ENCODE measurements around the gene CDK17. TPM values are rescaled to one million over a fixed set of nuclear protein-coding genes. Genes with fewer than 3 reads are reported as not detected.
A peak's percentile ranks its signal among the peaks of the same experiment; 100 is the strongest.

CDK17 gene
- total and polyA plus RNA-seq, 9 of the 15 experiments (the other 6 are each of a cell fraction or from before 2014, with no cell fraction given), result 4.8 to 39.3 (median 21.6) TPM

DNA sequence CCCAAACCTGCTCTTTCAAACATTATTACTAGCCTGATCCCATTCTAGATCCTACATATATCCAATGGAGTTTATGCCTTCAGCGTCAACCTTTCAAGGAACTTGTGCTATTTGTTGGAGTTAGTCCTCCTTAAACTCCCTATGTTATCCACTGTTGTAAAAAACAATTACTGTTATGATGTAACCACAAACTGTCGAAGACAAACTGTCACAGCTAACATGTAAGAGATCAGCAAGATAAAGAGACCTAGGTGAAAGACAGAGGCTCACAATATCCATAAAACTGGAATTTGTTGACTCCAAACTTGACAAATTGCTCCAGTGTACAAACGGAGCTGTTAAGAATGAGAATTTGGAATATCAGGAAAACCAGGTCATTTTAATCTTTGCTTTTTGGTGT is 70.7 kb downstream of the CDK17 start (continued):
- TF ChIP-seq, protein P1, sequence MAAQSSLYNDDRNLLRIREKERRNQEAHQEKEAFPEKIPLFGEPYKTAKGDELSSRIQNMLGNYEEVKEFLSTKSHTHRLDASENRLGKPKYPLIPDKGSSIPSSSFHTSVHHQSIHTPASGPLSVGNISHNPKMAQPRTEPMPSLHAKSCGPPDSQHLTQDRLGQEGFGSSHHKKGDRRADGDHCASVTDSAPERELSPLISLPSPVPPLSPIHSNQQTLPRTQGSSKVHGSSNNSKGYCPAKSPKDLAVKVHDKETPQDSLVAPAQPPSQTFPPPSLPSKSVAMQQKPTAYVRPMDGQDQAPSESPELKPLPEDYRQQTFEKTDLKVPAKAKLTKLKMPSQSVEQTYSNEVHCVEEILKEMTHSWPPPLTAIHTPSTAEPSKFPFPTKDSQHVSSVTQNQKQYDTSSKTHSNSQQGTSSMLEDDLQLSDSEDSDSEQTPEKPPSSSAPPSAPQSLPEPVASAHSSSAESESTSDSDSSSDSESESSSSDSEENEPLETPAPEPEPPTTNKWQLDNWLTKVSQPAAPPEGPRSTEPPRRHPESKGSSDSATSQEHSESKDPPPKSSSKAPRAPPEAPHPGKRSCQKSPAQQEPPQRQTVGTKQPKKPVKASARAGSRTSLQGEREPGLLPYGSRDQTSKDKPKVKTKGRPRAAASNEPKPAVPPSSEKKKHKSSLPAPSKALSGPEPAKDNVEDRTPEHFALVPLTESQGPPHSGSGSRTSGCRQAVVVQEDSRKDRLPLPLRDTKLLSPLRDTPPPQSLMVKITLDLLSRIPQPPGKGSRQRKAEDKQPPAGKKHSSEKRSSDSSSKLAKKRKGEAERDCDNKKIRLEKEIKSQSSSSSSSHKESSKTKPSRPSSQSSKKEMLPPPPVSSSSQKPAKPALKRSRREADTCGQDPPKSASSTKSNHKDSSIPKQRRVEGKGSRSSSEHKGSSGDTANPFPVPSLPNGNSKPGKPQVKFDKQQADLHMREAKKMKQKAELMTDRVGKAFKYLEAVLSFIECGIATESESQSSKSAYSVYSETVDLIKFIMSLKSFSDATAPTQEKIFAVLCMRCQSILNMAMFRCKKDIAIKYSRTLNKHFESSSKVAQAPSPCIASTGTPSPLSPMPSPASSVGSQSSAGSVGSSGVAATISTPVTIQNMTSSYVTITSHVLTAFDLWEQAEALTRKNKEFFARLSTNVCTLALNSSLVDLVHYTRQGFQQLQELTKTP (IDR thresholded peaks at IDR 0.05; ENCODE audit: low read depth in 1 of 2, partially characterized antibody in 2 of 2), result no peak
- TF ChIP-seq CAMTA2 (CRISPR knock-in tag; conservative IDR thresholded peaks at IDR 0.05) (no peak), FOS (IDR thresholded peaks at IDR 0.05; ENCODE audit: extremely low read depth, insufficient read length) (no peak), ADNP (tag; IDR thresholded peaks at IDR 0.05) (peak; percentile 39; the same call in 1 of the 2 replicates), PRMT5 (CRISPR knock-in tag; IDR thresholded peaks at IDR 0.05) (no peak), C11orf30 (IDR thresholded peaks at IDR 0.05; ENCODE audit: low read depth) (no peak), RNF2 (IDR thresholded peaks at IDR 0.05) (peak; percentile 54; the same call in 1 of the 2 replicates), ELF2 (CRISPR knock-in tag; IDR thresholded peaks at IDR 0.05) (no peak)
- TF ChIP-seq, protein P2, sequence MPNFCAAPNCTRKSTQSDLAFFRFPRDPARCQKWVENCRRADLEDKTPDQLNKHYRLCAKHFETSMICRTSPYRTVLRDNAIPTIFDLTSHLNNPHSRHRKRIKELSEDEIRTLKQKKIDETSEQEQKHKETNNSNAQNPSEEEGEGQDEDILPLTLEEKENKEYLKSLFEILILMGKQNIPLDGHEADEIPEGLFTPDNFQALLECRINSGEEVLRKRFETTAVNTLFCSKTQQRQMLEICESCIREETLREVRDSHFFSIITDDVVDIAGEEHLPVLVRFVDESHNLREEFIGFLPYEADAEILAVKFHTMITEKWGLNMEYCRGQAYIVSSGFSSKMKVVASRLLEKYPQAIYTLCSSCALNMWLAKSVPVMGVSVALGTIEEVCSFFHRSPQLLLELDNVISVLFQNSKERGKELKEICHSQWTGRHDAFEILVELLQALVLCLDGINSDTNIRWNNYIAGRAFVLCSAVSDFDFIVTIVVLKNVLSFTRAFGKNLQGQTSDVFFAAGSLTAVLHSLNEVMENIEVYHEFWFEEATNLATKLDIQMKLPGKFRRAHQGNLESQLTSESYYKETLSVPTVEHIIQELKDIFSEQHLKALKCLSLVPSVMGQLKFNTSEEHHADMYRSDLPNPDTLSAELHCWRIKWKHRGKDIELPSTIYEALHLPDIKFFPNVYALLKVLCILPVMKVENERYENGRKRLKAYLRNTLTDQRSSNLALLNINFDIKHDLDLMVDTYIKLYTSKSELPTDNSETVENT (CRISPR knock-in tag; IDR thresholded peaks at IDR 0.05), result no peak
- TF ChIP-seq, protein P3, sequence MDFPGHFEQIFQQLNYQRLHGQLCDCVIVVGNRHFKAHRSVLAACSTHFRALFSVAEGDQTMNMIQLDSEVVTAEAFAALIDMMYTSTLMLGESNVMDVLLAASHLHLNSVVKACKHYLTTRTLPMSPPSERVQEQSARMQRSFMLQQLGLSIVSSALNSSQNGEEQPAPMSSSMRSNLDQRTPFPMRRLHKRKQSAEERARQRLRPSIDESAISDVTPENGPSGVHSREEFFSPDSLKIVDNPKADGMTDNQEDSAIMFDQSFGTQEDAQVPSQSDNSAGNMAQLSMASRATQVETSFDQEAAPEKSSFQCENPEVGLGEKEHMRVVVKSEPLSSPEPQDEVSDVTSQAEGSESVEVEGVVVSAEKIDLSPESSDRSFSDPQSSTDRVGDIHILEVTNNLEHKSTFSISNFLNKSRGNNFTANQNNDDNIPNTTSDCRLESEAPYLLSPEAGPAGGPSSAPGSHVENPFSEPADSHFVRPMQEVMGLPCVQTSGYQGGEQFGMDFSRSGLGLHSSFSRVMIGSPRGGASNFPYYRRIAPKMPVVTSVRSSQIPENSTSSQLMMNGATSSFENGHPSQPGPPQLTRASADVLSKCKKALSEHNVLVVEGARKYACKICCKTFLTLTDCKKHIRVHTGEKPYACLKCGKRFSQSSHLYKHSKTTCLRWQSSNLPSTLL (IDR thresholded peaks at IDR 0.05), result no peak
- TF ChIP-seq, protein P4, sequence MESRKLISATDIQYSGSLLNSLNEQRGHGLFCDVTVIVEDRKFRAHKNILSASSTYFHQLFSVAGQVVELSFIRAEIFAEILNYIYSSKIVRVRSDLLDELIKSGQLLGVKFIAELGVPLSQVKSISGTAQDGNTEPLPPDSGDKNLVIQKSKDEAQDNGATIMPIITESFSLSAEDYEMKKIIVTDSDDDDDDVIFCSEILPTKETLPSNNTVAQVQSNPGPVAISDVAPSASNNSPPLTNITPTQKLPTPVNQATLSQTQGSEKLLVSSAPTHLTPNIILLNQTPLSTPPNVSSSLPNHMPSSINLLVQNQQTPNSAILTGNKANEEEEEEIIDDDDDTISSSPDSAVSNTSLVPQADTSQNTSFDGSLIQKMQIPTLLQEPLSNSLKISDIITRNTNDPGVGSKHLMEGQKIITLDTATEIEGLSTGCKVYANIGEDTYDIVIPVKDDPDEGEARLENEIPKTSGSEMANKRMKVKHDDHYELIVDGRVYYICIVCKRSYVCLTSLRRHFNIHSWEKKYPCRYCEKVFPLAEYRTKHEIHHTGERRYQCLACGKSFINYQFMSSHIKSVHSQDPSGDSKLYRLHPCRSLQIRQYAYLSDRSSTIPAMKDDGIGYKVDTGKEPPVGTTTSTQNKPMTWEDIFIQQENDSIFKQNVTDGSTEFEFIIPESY (CRISPR knock-in tag; IDR thresholded peaks at IDR 0.05), result no peak

Measured in K562 (cell line).